ENCODE data around the gene KLHL29. TPM values are rescaled to one million over a fixed set of nuclear protein-coding genes. Genes with fewer than 3 reads are reported as not detected.

The KLHL29 gene
- total and polyA plus RNA-seq, 2 experiments from 2014 or later, result 3.8 to 9.9 TPM

DNA sequence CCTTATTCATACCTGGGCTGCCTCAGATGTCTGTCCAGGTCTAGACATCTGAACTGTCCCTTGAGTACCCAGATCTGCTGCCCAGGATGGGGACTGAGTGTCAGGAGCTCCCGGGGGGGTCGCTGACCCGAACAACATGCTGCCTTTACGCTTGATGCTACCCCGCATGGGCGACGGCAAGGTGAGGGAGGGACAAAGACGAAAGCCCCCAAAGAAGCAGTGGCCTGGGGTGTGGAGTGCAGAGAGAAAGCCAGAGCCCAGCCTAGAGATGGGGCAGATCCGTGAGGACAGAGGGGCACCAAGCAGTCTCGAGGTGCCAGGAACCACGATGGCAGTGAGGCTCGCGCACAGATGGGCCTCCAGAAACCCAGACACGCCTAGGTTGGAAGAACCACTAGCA is 307.3 kb downstream of the KLHL29 start:
- H3K36me3 ChIP-seq (replicated peaks; ENCODE audit: insufficient read depth, low read depth), result no peaks in the 10 kb centered on the region
- no peak for TF ChIP-seq EZH2phosphoT487 (IDR thresholded peaks at IDR 0.05; ENCODE audit: low read depth, severe bottlenecking, unreplicated experiment)
- TF ChIP-seq EZH2 (IDR thresholded peaks at IDR 0.05; ENCODE audit: borderline replicate concordance), result no peak
- TF ChIP-seq, protein P1, sequence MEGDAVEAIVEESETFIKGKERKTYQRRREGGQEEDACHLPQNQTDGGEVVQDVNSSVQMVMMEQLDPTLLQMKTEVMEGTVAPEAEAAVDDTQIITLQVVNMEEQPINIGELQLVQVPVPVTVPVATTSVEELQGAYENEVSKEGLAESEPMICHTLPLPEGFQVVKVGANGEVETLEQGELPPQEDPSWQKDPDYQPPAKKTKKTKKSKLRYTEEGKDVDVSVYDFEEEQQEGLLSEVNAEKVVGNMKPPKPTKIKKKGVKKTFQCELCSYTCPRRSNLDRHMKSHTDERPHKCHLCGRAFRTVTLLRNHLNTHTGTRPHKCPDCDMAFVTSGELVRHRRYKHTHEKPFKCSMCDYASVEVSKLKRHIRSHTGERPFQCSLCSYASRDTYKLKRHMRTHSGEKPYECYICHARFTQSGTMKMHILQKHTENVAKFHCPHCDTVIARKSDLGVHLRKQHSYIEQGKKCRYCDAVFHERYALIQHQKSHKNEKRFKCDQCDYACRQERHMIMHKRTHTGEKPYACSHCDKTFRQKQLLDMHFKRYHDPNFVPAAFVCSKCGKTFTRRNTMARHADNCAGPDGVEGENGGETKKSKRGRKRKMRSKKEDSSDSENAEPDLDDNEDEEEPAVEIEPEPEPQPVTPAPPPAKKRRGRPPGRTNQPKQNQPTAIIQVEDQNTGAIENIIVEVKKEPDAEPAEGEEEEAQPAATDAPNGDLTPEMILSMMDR (IDR thresholded peaks at IDR 0.05; ENCODE audit: poor library complexity), result no peak
- WGBS (ENCODE audit: low lambda C conversion rate, missing lambda C conversion rate), result 99% methylated on average over 14 of the region's 14 CpGs

GRCh38 chr2:23692851-23693605 is 308.0 kb downstream of the KLHL29 start:
- no peaks in the 10 kb centered on the region for H3K9me2 ChIP-seq (replicated peaks; ENCODE audit: insufficient read depth)
- WGBS (ENCODE audit: low lambda C conversion rate, missing lambda C conversion rate), result 96% methylated on average over 28 of the region's 28 CpGs
- H2AFZ ChIP-seq, result no peak overlapping the region

More for the DNA sequence above, 307.3 kb downstream of the KLHL29 start:
- Histone ChIP-seq H4K20me1 (ENCODE audit: insufficient read depth, poor library complexity, severe bottlenecking) (no peaks in the 10 kb centered on the region), H3K4me1 (ENCODE audit: insufficient read depth) (no peaks in the 10 kb centered on the region), H2AFZ (no peak overlapping the region), H3K4me3 (no peak overlapping the region), H3K9me2 (replicated peaks; ENCODE audit: insufficient read depth) (no peaks in the 10 kb centered on the region), H3K9me3 (ENCODE audit: low read depth) (no peaks in the 10 kb centered on the region), H3K27me3 (no peaks in the 10 kb centered on the region), H3K27ac (no peak overlapping the region), H3K4me2 (no peak overlapping the region), H3K79me2 (no peaks in the 10 kb centered on the region)
- DNase-seq (ENCODE audit: low spot score), result no peak

DNA sequence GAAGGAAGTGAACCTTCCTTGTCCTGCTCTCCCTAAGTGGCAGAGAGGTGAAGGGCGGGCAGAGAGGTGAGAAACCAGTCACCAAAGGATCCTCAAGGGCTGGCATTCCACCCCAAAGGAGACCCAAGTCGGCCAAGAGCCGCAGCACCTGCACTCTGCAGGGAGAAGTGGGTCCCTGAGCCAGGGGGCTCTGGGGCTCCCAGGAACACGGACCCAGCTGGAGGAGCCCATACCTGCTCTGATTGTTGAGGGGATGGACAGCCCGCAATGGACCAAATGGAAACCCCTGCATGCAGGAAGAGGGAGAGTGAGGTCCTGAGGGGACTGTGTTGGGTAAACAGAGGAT is 308.6 kb downstream of the KLHL29 start:
- H3K4me3 ChIP-seq, result no peak overlapping the region
- WGBS (ENCODE audit: low lambda C conversion rate, missing lambda C conversion rate), result 94% methylated on average over 5 of the region's 5 CpGs
- H3K4me1 ChIP-seq (ENCODE audit: insufficient read depth), result no peaks in the 10 kb centered on the region
- H3K27me3 ChIP-seq, result no peaks in the 10 kb centered on the region
- no peak overlapping the region for H3K4me2 ChIP-seq
- H3K79me2 ChIP-seq, result no peaks in the 10 kb centered on the region
- no peak overlapping the region for H3K27ac ChIP-seq
- TF ChIP-seq EZH2 (IDR thresholded peaks at IDR 0.05; ENCODE audit: borderline replicate concordance), result no peak
- TF ChIP-seq, protein P1 (IDR thresholded peaks at IDR 0.05; ENCODE audit: poor library complexity), result no peak
- TF ChIP-seq EZH2phosphoT487 (IDR thresholded peaks at IDR 0.05; ENCODE audit: low read depth, severe bottlenecking, unreplicated experiment), result no peak
- no peaks in the 10 kb centered on the region for H3K9me3 ChIP-seq (ENCODE audit: low read depth)
- H4K20me1 ChIP-seq (ENCODE audit: insufficient read depth, poor library complexity, severe bottlenecking), result no peaks in the 10 kb centered on the region
- H2AFZ ChIP-seq, result no peak overlapping the region
- no peak for DNase-seq (ENCODE audit: low spot score)
- no peaks in the 10 kb centered on the region for H3K36me3 ChIP-seq (replicated peaks; ENCODE audit: insufficient read depth, low read depth)
- no peaks in the 10 kb centered on the region for H3K9me2 ChIP-seq (replicated peaks; ENCODE audit: insufficient read depth)

More at GRCh38 chr2:23692851-23693605, 308.0 kb downstream of the KLHL29 start:
- no peak overlapping the region for H3K27ac ChIP-seq
- no peaks in the 10 kb centered on the region for H3K27me3 ChIP-seq
- no peak for DNase-seq (ENCODE audit: low spot score)
- H3K4me2 ChIP-seq, result no peak overlapping the region
- H3K4me3 ChIP-seq, result no peak overlapping the region
- no peaks in the 10 kb centered on the region for H3K79me2 ChIP-seq
- TF ChIP-seq EZH2 (IDR thresholded peaks at IDR 0.05; ENCODE audit: borderline replicate concordance) (no peak), EZH2phosphoT487 (IDR thresholded peaks at IDR 0.05; ENCODE audit: low read depth, severe bottlenecking, unreplicated experiment) (no peak)
- TF ChIP-seq, protein P1 (IDR thresholded peaks at IDR 0.05; ENCODE audit: poor library complexity), result no peak
- no peaks in the 10 kb centered on the region for H3K36me3 ChIP-seq (replicated peaks; ENCODE audit: insufficient read depth, low read depth)
- no peaks in the 10 kb centered on the region for H3K4me1 ChIP-seq (ENCODE audit: insufficient read depth)
- H3K9me3 ChIP-seq (ENCODE audit: low read depth), result no peaks in the 10 kb centered on the region
- H4K20me1 ChIP-seq (ENCODE audit: insufficient read depth, poor library complexity, severe bottlenecking), result no peaks in the 10 kb centered on the region

All from hepatocyte (in vitro differentiated cells).